HL-60 (cell line): ENCODE results near the gene CHRD.

Experiments
- DNase-seq, 2 experiments: peaks; one replicate each; pipeline ENCODE4 v3.0.0-alpha.2; 2010 to 2020; ENCODE audit warnings: low read depth in 1 of 2, low spot score in 1 of 2
- H3K27ac ChIP-seq: fragments of 250-450 bp; sonication (Bioruptor Pico); replicated peaks from 2 replicates; pipeline ENCODE4 v1.5.1; 2020; ENCODE audit warnings: mild to moderate bottlenecking, moderate library complexity
- H3K27me3 ChIP-seq: fragments of 250-450 bp; sonication (Bioruptor Pico); 2 replicates; pipeline ENCODE4 v1.5.1; 2021; ENCODE audit warnings: mild to moderate bottlenecking, moderate library complexity; ENCODE audit not compliant: insufficient read depth, poor library complexity, severe bottlenecking
- H3K4me3 ChIP-seq: replicated peaks from 2 replicates; pipeline ENCODE4 v1.5.1; 2011; ENCODE audit warnings: mild to moderate bottlenecking, control low read depth, low read length; ENCODE audit not compliant: insufficient read depth
- CTCF ChIP-seq: IDR thresholded peaks from one replicate; pipeline ENCODE4 v1.5.1; 2011; ENCODE audit warnings: low read length, control low read depth, inconsistent platforms; ENCODE audit not compliant: insufficient read depth
- GABPA ChIP-seq: IDR thresholded peaks from 2 replicates; pipeline ENCODE4 v1.6.1; 2012; ENCODE audit warnings: low read depth
- POLR2AphosphoS5 ChIP-seq: IDR thresholded peaks from 2 replicates; pipeline ENCODE4 v1.6.1; 2012; ENCODE audit warnings: low read depth
- REST ChIP-seq: IDR thresholded peaks from 2 replicates; pipeline ENCODE4 v1.6.1; 2012; ENCODE audit warnings: low read depth; ENCODE audit not compliant: insufficient replicate concordance
- SPI1 ChIP-seq: IDR thresholded peaks from 2 replicates; pipeline ENCODE4 v1.6.1; 2012; ENCODE audit warnings: low read depth, mild to moderate bottlenecking, borderline replicate concordance

The CHRD gene

GRCh38 chr3:184426691-184427141 lies 46.9 kb downstream of the CHRD start:
- no peak overlapping the region for H3K4me3 ChIP-seq
- H3K27ac ChIP-seq: no peak overlapping the region
- DNase-seq: no peak
- H3K27me3 ChIP-seq: no peaks in the 10 kb centered on the region
- TF ChIP-seq POLR2AphosphoS5: no peak
- TF ChIP-seq SPI1: no peak
- no peak for TF ChIP-seq GABPA
- no peak for TF ChIP-seq CTCF
- TF ChIP-seq REST: no peak

- no peak overlapping the region for H3K27ac ChIP-seq
- no peaks in the 10 kb centered on the region for H3K27me3 ChIP-seq
- no peak overlapping the region for H3K4me3 ChIP-seq
- TF ChIP-seq GABPA: no peak
- DNase-seq: no peak
Measured at GRCh38 chr3:184428561-184429175, 48.8 kb downstream of the CHRD start.

GRCh38 chr3:184429786-184430185 lies 49.9 kb downstream of the CHRD start:
- H3K4me3 ChIP-seq: no peak overlapping the region

More at GRCh38 chr3:184429786-184430185, 49.9 kb downstream of the CHRD start:
- no peak for DNase-seq
- H3K27ac ChIP-seq: no peak overlapping the region
- TF ChIP-seq GABPA (no peak), REST (no peak), SPI1 (no peak), POLR2AphosphoS5 (no peak), CTCF (no peak)
- H3K27me3 ChIP-seq: no peaks in the 10 kb centered on the region
